K562 (cell line): ENCODE results near the gene EFNA2. TPM values are rescaled to one million over a fixed set of nuclear protein-coding genes. Genes with fewer than 3 reads are reported as not detected.

Source experiments
- CHD2 ChIP-seq: IDR thresholded peaks from 2 replicates; pipeline ENCODE4 v1.6.1; 2011; ENCODE audit warnings: low read depth, low read length
- CXXC5 ChIP-seq: fragments of 250-450 bp; sonication (Bioruptor Pico); IDR thresholded peaks from 2 replicates; pipeline ENCODE4 v1.8.0; 2022; ENCODE audit warnings: inconsistent platforms, mild to moderate bottlenecking, moderate library complexity
- DPF2 ChIP-seq: fragments of 450-650 bp; IDR thresholded peaks from 2 replicates; pipeline ENCODE4 v1.6.1; 2016
- E2F6 ChIP-seq, 2 experiments: IDR thresholded peaks; 2 replicates each; pipeline ENCODE4 v1.6.1; 2011; ENCODE audit warnings: borderline replicate concordance in 1 of 2, control low read depth in 1 of 2, low read depth in 1 of 2, low read length in 1 of 2, mild to moderate bottlenecking in 1 of 2, mixed read lengths in 1 of 2, moderate library complexity in 1 of 2; ENCODE audit not compliant: insufficient read depth in 1 of 2, insufficient read length in 1 of 2, poor library complexity in 1 of 2, severe bottlenecking in 1 of 2; ENCODE audit errors: extremely low read depth in 1 of 2
- EGR1 ChIP-seq: fragments of 450-650 bp; conservative IDR thresholded peaks from 2 replicates; pipeline ENCODE4 v1.6.1; 2017; ENCODE audit warnings: mild to moderate bottlenecking
- ELF1 ChIP-seq: fragments of 200-800 bp; sonication (Bioruptor generic); IDR thresholded peaks from 2 replicates; pipeline ENCODE4 v1.6.1; 2016; ENCODE audit warnings: missing genetic modification characterization, missing compliant biosample characterization
- HCFC1 ChIP-seq: IDR thresholded peaks from 2 replicates; pipeline ENCODE4 v1.6.1; 2012; ENCODE audit warnings: low read depth, low read length, improper control_type of control experiment
- HDAC1 ChIP-seq, 2 experiments: fragments of 450-650 bp; IDR thresholded peaks; 2 replicates each; pipeline ENCODE4 v1.6.1; 2016 to 2017; ENCODE audit warnings: inconsistent platforms in 1 of 2, mild to moderate bottlenecking in 1 of 2, moderate library complexity in 1 of 2
- HNRNPLL ChIP-seq: fragments of 200-400 bp; formaldehyde crosslinking; IDR thresholded peaks from 2 replicates; pipeline ENCODE4 v1.6.1; 2017; ENCODE audit warnings: low read length, low read depth, mild to moderate bottlenecking; ENCODE audit not compliant: poor library complexity, severe bottlenecking
- KDM1A ChIP-seq, 2 experiments: fragments of 450-650 bp; IDR thresholded peaks; 2 replicates each; pipeline ENCODE4 v1.6.1; 2016; ENCODE audit warnings: mild to moderate bottlenecking in 2 of 2
- KDM5B ChIP-seq: fragments of 200-600 bp; sonication (generic); IDR thresholded peaks from 2 replicates; pipeline ENCODE4 v1.6.1; 2012; ENCODE audit warnings: low read depth, mild to moderate bottlenecking, moderate library complexity, low read length, control low read depth, inconsistent platforms; ENCODE audit not compliant: insufficient replicate concordance
- L3MBTL2 ChIP-seq: fragments of 450-650 bp; IDR thresholded peaks from 2 replicates; pipeline ENCODE4 v1.6.1; 2016; ENCODE audit warnings: mild to moderate bottlenecking, moderate library complexity
- MEIS2 ChIP-seq: fragments of 450-650 bp; IDR thresholded peaks from 2 replicates; pipeline ENCODE4 v1.6.1; 2014; ENCODE audit warnings: mild to moderate bottlenecking; ENCODE audit not compliant: partially characterized antibody
- PHF20 ChIP-seq: fragments of 450-650 bp; IDR thresholded peaks from 2 replicates; pipeline ENCODE4 v1.6.1; 2018; ENCODE audit not compliant: partially characterized antibody
- PHF8 ChIP-seq: fragments of 200-600 bp; sonication (generic); IDR thresholded peaks from 2 replicates; pipeline ENCODE4 v1.6.1; 2012; ENCODE audit warnings: mixed run types, mild to moderate bottlenecking, inconsistent platforms, low read length, moderate library complexity, borderline replicate concordance
- RBFOX2 ChIP-seq: fragments of 200-400 bp; formaldehyde crosslinking; IDR thresholded peaks from 2 replicates; pipeline ENCODE4 v1.6.1; 2017; ENCODE audit warnings: low read depth, mild to moderate bottlenecking, low read length, moderate library complexity
- RNF2 ChIP-seq: sonication (generic); IDR thresholded peaks from 2 replicates; pipeline ENCODE4 v1.6.1; 2016
- TFAP4 ChIP-seq: sonication (generic); formaldehyde crosslinking; IDR thresholded peaks from 2 replicates; pipeline ENCODE4 v1.8.0; 2022; ENCODE audit warnings: missing genetic modification reagents, mild to moderate bottlenecking, moderate library complexity, borderline replicate concordance
- ZBTB12 ChIP-seq: fragments of 250-450 bp; sonication (Bioruptor Pico); IDR thresholded peaks from 2 replicates; pipeline ENCODE4 v1.4.0; 2020
- ZBTB33 ChIP-seq: sonication (generic); formaldehyde crosslinking; IDR thresholded peaks from 2 replicates; pipeline ENCODE4 v1.8.1; 2023; ENCODE audit warnings: mild to moderate bottlenecking, missing genetic modification reagents
- ZBTB7A ChIP-seq: IDR thresholded peaks from 2 replicates; pipeline ENCODE4 v1.6.1; 2011; ENCODE audit warnings: low read depth, mild to moderate bottlenecking, low read length, moderate library complexity, borderline replicate concordance; ENCODE audit not compliant: control insufficient read depth
- ZNF644 ChIP-seq: fragments of 200-800 bp; sonication (Bioruptor generic); IDR thresholded peaks from 2 replicates; pipeline ENCODE4 v1.6.1; 2016; ENCODE audit warnings: low read depth, missing genetic modification characterization, missing compliant biosample characterization
- ZNF830 ChIP-seq: fragments of 250-450 bp; sonication (Bioruptor Pico); IDR thresholded peaks from 2 replicates; pipeline ENCODE4 v1.5.0; 2021; ENCODE audit warnings: mild to moderate bottlenecking
- polyA plus RNA-seq, 8 experiments: library from polyadenylated mRNA; depleted of rRNA in 4 of 8; stranded (reverse) in 5 of 8; unstranded in 3 of 8; fragments of >200 nt; fragmentation: Nextera tagmentation in 2 of 8; fragmentation: Illumina TruSeq in 1 of 8; extraction: Ambion mirVana in 2 of 8; extraction: Trizol in 1 of 8; gene quantifications; 2 replicates each; pipeline versions ENCODE4 v1.2.1 to v1.2.3, GENCODE V29; 2011 to 2014; ENCODE audit warnings: inconsistent platforms in 1 of 8, missing spikeins in 1 of 8
- total RNA-seq, 7 experiments: library from RNA; depleted of rRNA in 6 of 7; stranded (reverse); fragments of >200 nt in 6 of 7; fragmentation: Illumina TruSeq in 2 of 7; extraction: Trizol in 2 of 7; gene quantifications; 2 replicates each; pipeline versions ENCODE4 v1.2.1 to v1.2.3, GENCODE V29; 2011 to 2021; ENCODE audit warnings: low replicate concordance in 1 of 7

Gene EFNA2
- total and polyA plus RNA-seq, 9 of the 15 experiments (the other 6 are each of a cell fraction or from before 2014, with no cell fraction given) = 0.11 to 0.44 (median 0.15) TPM; not detected in 6

GRCh38 chr19:1307320-1307719 lies 21.6 kb downstream of the EFNA2 start (continued):
- TF ChIP-seq L3MBTL2 = peak; percentile 31; the same call in 1 of the 2 replicates
- peak; percentile 17; the same call in 1 of the 2 replicates for TF ChIP-seq TFAP4 (CRISPR knock-in tag)
- peak; percentile 28 for TF ChIP-seq MEIS2
- TF ChIP-seq ZNF830 (CRISPR knock-in tag) = no peak
- TF ChIP-seq HCFC1 = no peak
- no peak for TF ChIP-seq DPF2
- peak in 1 of 2 experiments; percentile 68; a peak in 2 of 4 replicates for TF ChIP-seq HDAC1 (IDR thresholded peaks at IDR 0.05)
- TF ChIP-seq ZBTB33 (CRISPR knock-in tag) = peak; percentile 60
- TF ChIP-seq ZBTB7A = peak; percentile 54; the same call in 1 of the 2 replicates
- TF ChIP-seq RBFOX2 = peak; percentile 81
- TF ChIP-seq ZBTB12 (CRISPR knock-in tag) = no peak
- peak; percentile 82 for TF ChIP-seq HNRNPLL
- TF ChIP-seq CXXC5 (CRISPR knock-in tag) = peak; percentile 86
- peak; percentile 54 for TF ChIP-seq PHF20
- peak; percentile 78 for TF ChIP-seq EGR1
- no peak for TF ChIP-seq CHD2
- no peak for TF ChIP-seq ZNF644 (tag)
- peak; percentile 80 for TF ChIP-seq ELF1 (tag)
- TF ChIP-seq KDM5B = peak; percentile 49
- TF ChIP-seq E2F6 (IDR thresholded peaks at IDR 0.05; ENCODE audit: borderline replicate concordance in 1 of 2, extremely low read depth in 1 of 2, insufficient read depth in 1 of 2, insufficient read length in 1 of 2, low read depth in 1 of 2, low read length in 1 of 2, poor library complexity in 1 of 2, severe bottlenecking in 1 of 2) = peak in 1 of 2 experiments; percentile 58
- peak; percentile 55; the same call in 1 of the 2 replicates for TF ChIP-seq PHF8
- no peak for TF ChIP-seq RNF2
- peak in 1 of 2 experiments; percentile 11; a peak in 1 of 4 replicates for TF ChIP-seq KDM1A (IDR thresholded peaks at IDR 0.05)
